SU-DHL-6 (cell line): ENCODE measurements around the gene CLTRN.

Experiments used
- CTCF ChIP-seq: fragments of 200-600 bp; sonication (generic); IDR thresholded peaks from one replicate; pipeline ENCODE4 v1.5.1; 2017; ENCODE audit warnings: antibody characterized with exemption, mild to moderate bottlenecking, low read length, moderate library complexity; ENCODE audit not compliant: insufficient read depth, poor library complexity, severe bottlenecking
- EZH2phosphoT487 ChIP-seq: fragments of 200-600 bp; sonication (generic), shearing (Covaris generic); conservative IDR thresholded peaks from 2 replicates; pipeline ENCODE4 v1.6.1; 2018; ENCODE audit warnings: mild to moderate bottlenecking, antibody characterized with exemption, low read length, moderate library complexity, mixed read lengths

GRCh38 chrX:15617111-15617510 is 47.5 kb downstream of the CLTRN start:
- TF ChIP-seq CTCF = no peak
- TF ChIP-seq EZH2phosphoT487 = no peak
